Measurements from ENCODE around the gene LRRC56.
A peak's percentile ranks its signal among the peaks of the same experiment; 100 is the strongest.

The LRRC56 gene

GRCh38 chr11:539971-540481 is 2.7 kb downstream of the LRRC56 start:
- DNase-seq (ENCODE audit: low spot score) = no peak

GRCh38 chr11:540583-541432 is 3.5 kb downstream of the LRRC56 start:
- no peak for DNase-seq (ENCODE audit: low spot score)

GRCh38 chr11:541433-541885 is 4.1 kb downstream of the LRRC56 start:
- DNase-seq (ENCODE audit: low spot score) = no peak

GRCh38 chr11:544817-545166 is 7.5 kb downstream of the LRRC56 start:
- no peak for DNase-seq (ENCODE audit: low spot score)

GRCh38 chr11:545171-545570 is 7.8 kb downstream of the LRRC56 start:
- no peak for DNase-seq (ENCODE audit: low spot score)

GRCh38 chr11:548700-549603 is 11.6 kb downstream of the LRRC56 start:
- DNase-seq (ENCODE audit: low spot score) = no peak

- no peak for DNase-seq (ENCODE audit: low spot score)
Observed at GRCh38 chr11:550021-550745, 12.9 kb downstream of the LRRC56 start.

- DNase-seq (ENCODE audit: low spot score) = no peak
Observed at GRCh38 chr11:550746-551085, 13.4 kb downstream of the LRRC56 start.

GRCh38 chr11:551131-551530 is 13.8 kb downstream of the LRRC56 start:
- no peak for DNase-seq (ENCODE audit: low spot score)

- no peak for DNase-seq (ENCODE audit: low spot score)
Observed at GRCh38 chr11:551596-551995, 14.3 kb downstream of the LRRC56 start.

- DNase-seq (ENCODE audit: low spot score) = no peak
Observed at GRCh38 chr11:553083-553987, 16.0 kb downstream of the LRRC56 start.

GRCh38 chr11:553988-554340 is 16.6 kb downstream of the LRRC56 start:
- peak; percentile 51 for DNase-seq (ENCODE audit: low spot score)

GRCh38 chr11:554428-555226 is 17.3 kb downstream of the LRRC56 start:
- peak; percentile 87 for DNase-seq (ENCODE audit: low spot score)

GRCh38 chr11:555227-555779 is 18.0 kb downstream of the LRRC56 start:
- DNase-seq (ENCODE audit: low spot score) = no peak

- DNase-seq (ENCODE audit: low spot score) = no peak
Observed at GRCh38 chr11:555780-556661, 18.7 kb downstream of the LRRC56 start.

- no peak for DNase-seq (ENCODE audit: low spot score)
Observed at GRCh38 chr11:556662-557256, 19.4 kb downstream of the LRRC56 start.

- no peak for DNase-seq (ENCODE audit: low spot score)
Observed at GRCh38 chr11:557328-558132, 20.2 kb downstream of the LRRC56 start.

- no peak for DNase-seq (ENCODE audit: low spot score)
Observed at GRCh38 chr11:558503-558902, 21.2 kb downstream of the LRRC56 start.

Measured in NAMALWA (cell line).